Thymus (tissue), 11 donors: Measurements from ENCODE around the gene FNDC8. TPM values are rescaled to one million over a fixed set of nuclear protein-coding genes. Genes with fewer than 3 reads are reported as not detected.
"Not testable (repeated sequence)": the region's sequence is repeated elsewhere in the genome, so short reads cannot be mapped to it uniquely, and the experiment has no call there.

Source experiments
- DNase-seq, 9 donors: peaks; one replicate each; pipeline ENCODE4 v3.0.0-alpha.2; 2013; ENCODE audit warnings: low spot score in 9 of 9, low read depth in 6 of 9, missing footprints in 1 of 9
- H3K27ac ChIP-seq, 2 donors: one replicate each; pipeline ENCODE4 v1.5.1; 2013; ENCODE audit warnings: control low read depth in 1 of 2, low read depth in 1 of 2, low read length in 1 of 2, mild to moderate bottlenecking in 1 of 2, moderate library complexity in 1 of 2
- H3K27me3 ChIP-seq, 2 donors: one replicate each; pipeline ENCODE4 v1.5.1; 2013; ENCODE audit warnings: low read length in 1 of 2; ENCODE audit not compliant: control insufficient read depth in 2 of 2, insufficient read depth in 1 of 2
- H3K36me3 ChIP-seq, 2 donors: one replicate each; pipeline ENCODE4 v1.5.1; 2013; ENCODE audit warnings: low read length in 1 of 2, mild to moderate bottlenecking in 1 of 2, moderate library complexity in 1 of 2; ENCODE audit not compliant: control insufficient read depth in 2 of 2, insufficient read depth in 2 of 2
- H3K4me1 ChIP-seq, 2 donors: one replicate each; pipeline ENCODE4 v1.5.1; 2013; ENCODE audit warnings: low read length in 2 of 2; ENCODE audit not compliant: control insufficient read depth in 2 of 2, insufficient read depth in 2 of 2
- H3K4me3 ChIP-seq, 2 donors: one replicate each; pipeline ENCODE4 v1.5.1; 2013; ENCODE audit warnings: low read length in 2 of 2, control low read depth in 1 of 2, mild to moderate bottlenecking in 1 of 2
- H3K9me3 ChIP-seq, 2 donors: one replicate each; pipeline ENCODE4 v1.5.1; 2013; ENCODE audit warnings: low read length in 1 of 2, mild to moderate bottlenecking in 1 of 2; ENCODE audit not compliant: control insufficient read depth in 2 of 2, insufficient read depth in 1 of 2
- WGBS: extraction: QIAGEN DNeasy Blood & Tissue Kit; methylation state at CpG from one replicate; pipeline ENCODE4 v1.1.7; 2013; 5-methylcytosine and 5-hydroxymethylcytosine counted together
- polyA plus RNA-seq: library from polyadenylated mRNA; stranded (reverse); fragments of 200-250 nt; gene quantifications from one replicate; pipeline ENCODE4 v1.2.3, GENCODE V29; 2013
- total RNA-seq: library from RNA; stranded (reverse); fragments of 120-200 nt; gene quantifications from one replicate; pipeline ENCODE4 v1.2.4, GENCODE V29; 2013
- donor health status: healthy.

The FNDC8 gene
- total and polyA plus RNA-seq, 2 donors = 0.02 TPM; not detected in 1

DNA sequence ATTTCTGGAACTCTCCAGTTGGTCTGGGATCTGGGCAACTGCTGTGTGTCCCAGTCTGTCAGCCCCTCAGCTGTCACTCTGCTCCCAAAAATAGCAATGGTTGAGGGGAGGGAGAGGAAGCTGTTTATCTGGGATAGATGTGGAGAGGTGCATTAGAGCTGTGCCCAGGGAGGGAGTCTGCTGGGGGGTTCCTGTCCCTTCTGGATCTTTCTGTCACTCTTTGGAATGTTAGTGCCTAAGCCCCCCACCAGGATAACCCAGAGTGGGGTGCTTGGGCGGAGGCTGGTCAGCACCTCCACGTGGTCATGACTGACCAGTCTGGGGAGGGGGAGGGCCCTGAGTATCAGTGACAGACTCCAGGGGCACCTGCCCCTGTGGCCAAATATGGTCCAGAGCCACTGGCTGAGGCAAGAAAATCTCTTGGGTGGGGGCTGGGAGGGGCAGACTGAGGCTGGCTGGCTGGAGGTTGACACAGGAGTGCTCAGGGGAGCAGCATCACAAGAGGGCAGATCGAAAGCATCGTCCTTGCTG lies 26.0 kb downstream of the FNDC8 start, which contains the start of gene UNC45B:
Gene UNC45B, plus strand, starts transcription at position 443 of the 531 bp plus-strand sequence. CDS start 447 bp downstream, outside the sequence.
- Histone ChIP-seq H3K9me3 (no peaks in the 10 kb centered on the region), H3K27me3 (peaks cover 0 to 6% of the 10 kb centered on the region in 2 donors), H3K4me1 (peaks cover 0 to under 1% of the 10 kb centered on the region in 2 donors), H3K4me3 (no peak within 1 kb of the TSS), H3K27ac (no peak within 1 kb of the TSS), H3K36me3 (no peaks in the 10 kb centered on the region)
- no peak for DNase-seq
- WGBS = 92% methylated on average over 4 of the region's 4 CpGs

GRCh38 chr17:35148144-35148543 lies 26.7 kb downstream of the FNDC8 start:
- Histone ChIP-seq H3K27me3 (peaks cover 0 to 6% of the 10 kb centered on the region in 2 donors), H3K4me3 (no peak overlapping the region), H3K9me3 (no peaks in the 10 kb centered on the region), H3K27ac (no peak overlapping the region), H3K36me3 (no peaks in the 10 kb centered on the region), H3K4me1 (no peaks in the 10 kb centered on the region)
- DNase-seq = no peak
- 92% methylated on average over 9 of the region's 9 CpGs for WGBS

GRCh38 chr17:35149941-35150340 lies 28.5 kb downstream of the FNDC8 start:
- no peak for DNase-seq
- 97% methylated on average over 11 of the region's 11 CpGs for WGBS

GRCh38 chr17:35151080-35151479 lies 29.7 kb downstream of the FNDC8 start:
- WGBS = 96% methylated on average over 29 of the region's 29 CpGs
- H3K36me3 ChIP-seq, H3K27me3 ChIP-seq, H3K4me3 ChIP-seq, H3K4me1 ChIP-seq, H3K27ac ChIP-seq, H3K9me3 ChIP-seq: not testable (repeated sequence)
- DNase-seq = peak in 1 of 9 donors; percentile 19

More at GRCh38 chr17:35149941-35150340, 28.5 kb downstream of the FNDC8 start:
- Histone ChIP-seq H3K4me1 (no peaks in the 10 kb centered on the region), H3K27ac (no peak overlapping the region), H3K36me3 (no peaks in the 10 kb centered on the region), H3K4me3 (no peak overlapping the region), H3K9me3 (no peaks in the 10 kb centered on the region), H3K27me3 (peaks cover 0 to 6% of the 10 kb centered on the region in 2 donors)

DNA sequence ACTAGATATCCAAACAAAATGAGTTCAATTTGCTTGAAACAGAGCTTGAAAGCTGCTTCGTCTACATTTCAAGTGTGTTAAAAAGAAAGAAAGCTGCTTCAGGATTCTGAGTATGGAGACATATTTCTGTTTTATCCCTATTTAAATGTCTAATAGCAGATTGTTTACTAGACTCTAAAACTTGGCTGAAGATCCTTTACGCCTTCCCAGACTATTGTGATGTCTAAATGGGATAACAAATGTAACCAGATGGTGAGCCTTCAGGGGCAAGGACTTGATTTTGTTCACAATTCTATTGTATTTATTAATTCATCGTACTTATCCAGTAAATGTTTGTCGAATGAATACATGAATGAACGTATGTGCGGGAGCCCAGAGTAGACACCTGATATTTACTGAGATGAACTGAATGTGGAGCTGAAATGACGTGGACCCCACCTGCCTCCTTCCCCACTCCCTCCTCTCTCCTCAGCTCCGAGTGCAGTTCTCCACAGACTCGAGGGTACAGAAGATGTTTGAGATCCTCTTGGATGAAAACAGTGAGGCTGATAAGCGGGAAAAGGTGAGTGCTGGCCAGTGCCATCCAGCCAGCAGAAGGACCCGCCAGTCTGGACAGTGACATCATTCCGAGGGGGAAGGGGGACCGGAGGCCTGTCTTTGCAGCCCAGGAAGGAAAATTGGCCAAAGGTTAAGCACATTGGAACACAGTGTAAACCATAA lies 31.2 kb downstream of the FNDC8 start:
- Histone ChIP-seq H3K9me3 (no peaks in the 10 kb centered on the region), H3K27me3 (peaks cover 0 to 6% of the 10 kb centered on the region in 2 donors), H3K27ac (no peak overlapping the region), H3K4me1 (no peaks in the 10 kb centered on the region), H3K36me3 (no peaks in the 10 kb centered on the region), H3K4me3 (no peak overlapping the region)
- WGBS = 94% methylated on average over 13 of the region's 13 CpGs
- no peak for DNase-seq

- Histone ChIP-seq H3K27me3 (no peaks in the 10 kb centered on the region), H3K4me3 (no peak overlapping the region), H3K27ac (no peak overlapping the region), H3K36me3 (no peaks in the 10 kb centered on the region), H3K9me3 (no peaks in the 10 kb centered on the region), H3K4me1 (no peaks in the 10 kb centered on the region)
- 98% methylated on average over 13 of the region's 13 CpGs for WGBS
- DNase-seq = no peak
Measured at GRCh38 chr17:35154196-35155165, 33.1 kb downstream of the FNDC8 start.

DNA sequence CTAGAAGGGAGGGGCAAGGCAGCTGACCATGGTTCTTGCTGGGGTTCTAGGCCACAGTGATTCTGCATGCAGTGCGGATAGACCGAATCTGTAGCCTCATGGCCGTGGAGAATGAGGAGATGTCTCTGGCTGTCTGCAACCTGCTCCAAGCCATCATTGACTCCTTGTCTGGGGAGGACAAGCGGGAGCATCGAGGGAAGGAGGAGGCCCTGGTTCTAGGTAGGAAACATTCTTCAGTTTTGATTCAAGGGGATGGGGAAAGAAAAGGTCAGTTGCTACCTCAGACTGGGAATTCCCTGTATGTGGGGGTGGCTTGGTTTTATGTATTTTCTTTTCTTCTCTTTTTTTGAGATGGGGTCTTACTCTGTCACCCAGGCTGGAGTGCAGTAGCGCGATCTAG lies 33.8 kb downstream of the FNDC8 start:
- Histone ChIP-seq H3K36me3 (no peaks in the 10 kb centered on the region), H3K9me3 (no peaks in the 10 kb centered on the region), H3K4me1 (peaks cover 0 to under 1% of the 10 kb centered on the region in 2 donors), H3K4me3 (no peak overlapping the region), H3K27me3 (no peaks in the 10 kb centered on the region), H3K27ac (no peak overlapping the region)
- DNase-seq = no peak
- 96% methylated on average over 7 of the region's 7 CpGs for WGBS

- WGBS = 97% methylated on average over 2 of the region's 2 CpGs
- no peak overlapping the region for H3K27ac ChIP-seq
Measured at GRCh38 chr17:35159940-35160339, 38.5 kb downstream of the FNDC8 start.

More at GRCh38 chr17:35159940-35160339, 38.5 kb downstream of the FNDC8 start:
- Histone ChIP-seq H3K4me1 (peaks cover 10 to 23% of the 10 kb centered on the region in 2 donors), H3K27me3 (no peaks in the 10 kb centered on the region), H3K9me3 (no peaks in the 10 kb centered on the region), H3K4me3 (no peak overlapping the region), H3K36me3 (no peaks in the 10 kb centered on the region)
- DNase-seq = no peak
